Naive thymus-derived CD8-positive, alpha-beta T cell (primary cell): Measurements from ENCODE around the gene ACKR1. TPM values are rescaled to one million over a fixed set of nuclear protein-coding genes. Genes with fewer than 3 reads are reported as not detected.

Experiments used
- ATAC-seq, 2 donors: fragments of 150-1000 bp; cut with Tn5 transposase in 1 of 2; sonication (Bioruptor Pico), chemical (Tn5 transposase) in 1 of 2; 1 replicate in 1 of 2; 2 replicates in 1 of 2; pipeline ENCODE4 v1.10.0; 2021; ENCODE audit warnings: mild to moderate bottlenecking in 2 of 2, moderate library complexity in 2 of 2
- POLR2A ChIA-PET: fragments of 350-600 bp; sonication (Branson Sonifier 250); formaldehyde crosslinking; loops from one replicate; lab custom pipeline; 2021; ENCODE audit warnings: antibody characterized with exemption; lab: Charles Lee
- DNase-seq, 10 donors: peaks; one replicate each; pipeline versions ENCODE4 v3.0.0 to v3.0.0-alpha.2; 2020 to 2022
- H3K27ac Mint-ChIP-seq, 10 donors: one replicate each; pipeline ENCODE4 v1.8.0; 2020 to 2022; ENCODE audit warnings: mild to moderate bottlenecking in 10 of 10, mixed read lengths in 10 of 10, moderate library complexity in 4 of 10, inconsistent platforms in 1 of 10
- H3K27me3 Mint-ChIP-seq, 5 donors: one replicate each; pipeline ENCODE4 v1.8.0; 2021 to 2022; ENCODE audit warnings: mixed read lengths in 5 of 5
- H3K36me3 Mint-ChIP-seq, 3 donors: one replicate each; pipeline ENCODE4 v1.8.0; 2020 to 2022; ENCODE audit warnings: mixed read lengths in 3 of 3, mild to moderate bottlenecking in 2 of 3, inconsistent platforms in 1 of 3
- H3K4me1 Mint-ChIP-seq, 4 donors: one replicate each; pipeline ENCODE4 v1.8.0; 2021 to 2022; ENCODE audit warnings: mixed read lengths in 4 of 4
- H3K4me3 Mint-ChIP-seq, 10 donors: one replicate each; pipeline ENCODE4 v1.8.0; 2020 to 2022; ENCODE audit warnings: mild to moderate bottlenecking in 10 of 10, mixed read lengths in 10 of 10, moderate library complexity in 6 of 10, inconsistent platforms in 1 of 10
- H3K9me3 Mint-ChIP-seq, 9 donors: one replicate each; pipeline ENCODE4 v1.8.0; 2020 to 2022; ENCODE audit warnings: mixed read lengths in 9 of 9, mild to moderate bottlenecking in 3 of 9, inconsistent platforms in 1 of 9, moderate library complexity in 1 of 9
- polyA plus RNA-seq, 3 donors: library from polyadenylated mRNA; unstranded; fragments of 300-500 nt; fragmentation: Illumina TruSeq; gene quantifications; one replicate each; pipeline ENCODE4 v1.2.3, GENCODE V29; 2021
- total RNA-seq, 8 experiments: library from RNA in 2 of 8; stranded (reverse) in 2 of 8; gene quantifications; one replicate each; pipeline ENCODE4 v1.2.3 and lab custom pipeline; 2021 to 2026

ACKR1 gene
- total and polyA plus RNA-seq, 5 experiments from 2014 or later, result not detected

DNA sequence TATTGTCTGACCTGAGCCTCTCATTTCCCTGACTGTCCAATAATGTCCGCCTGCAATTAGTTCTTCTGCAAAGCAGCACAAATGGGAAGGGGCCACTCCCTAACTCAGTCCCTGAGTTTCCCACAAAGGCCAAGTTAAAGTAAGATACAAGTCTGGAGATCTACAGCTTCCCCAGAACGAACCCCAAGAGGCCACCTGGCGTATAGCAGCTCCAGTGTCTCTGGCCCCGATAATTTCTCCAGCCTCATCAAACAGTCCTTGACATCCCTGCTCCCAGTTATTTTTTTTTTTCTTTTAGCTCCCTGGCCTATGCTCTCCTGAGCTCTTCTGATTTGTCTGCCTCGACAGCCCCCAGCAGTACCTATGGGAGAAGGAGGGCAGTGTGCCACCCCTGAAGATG is 8.1 kb upstream of the ACKR1 start:
- Mint-ChIP-seq H3K36me3 (no peaks in the 10 kb centered on the region), H3K27me3 (peaks cover 2 to 27% (median 13%) of the 10 kb centered on the region in 5 donors), H3K9me3 (no peaks in the 10 kb centered on the region)

DNA sequence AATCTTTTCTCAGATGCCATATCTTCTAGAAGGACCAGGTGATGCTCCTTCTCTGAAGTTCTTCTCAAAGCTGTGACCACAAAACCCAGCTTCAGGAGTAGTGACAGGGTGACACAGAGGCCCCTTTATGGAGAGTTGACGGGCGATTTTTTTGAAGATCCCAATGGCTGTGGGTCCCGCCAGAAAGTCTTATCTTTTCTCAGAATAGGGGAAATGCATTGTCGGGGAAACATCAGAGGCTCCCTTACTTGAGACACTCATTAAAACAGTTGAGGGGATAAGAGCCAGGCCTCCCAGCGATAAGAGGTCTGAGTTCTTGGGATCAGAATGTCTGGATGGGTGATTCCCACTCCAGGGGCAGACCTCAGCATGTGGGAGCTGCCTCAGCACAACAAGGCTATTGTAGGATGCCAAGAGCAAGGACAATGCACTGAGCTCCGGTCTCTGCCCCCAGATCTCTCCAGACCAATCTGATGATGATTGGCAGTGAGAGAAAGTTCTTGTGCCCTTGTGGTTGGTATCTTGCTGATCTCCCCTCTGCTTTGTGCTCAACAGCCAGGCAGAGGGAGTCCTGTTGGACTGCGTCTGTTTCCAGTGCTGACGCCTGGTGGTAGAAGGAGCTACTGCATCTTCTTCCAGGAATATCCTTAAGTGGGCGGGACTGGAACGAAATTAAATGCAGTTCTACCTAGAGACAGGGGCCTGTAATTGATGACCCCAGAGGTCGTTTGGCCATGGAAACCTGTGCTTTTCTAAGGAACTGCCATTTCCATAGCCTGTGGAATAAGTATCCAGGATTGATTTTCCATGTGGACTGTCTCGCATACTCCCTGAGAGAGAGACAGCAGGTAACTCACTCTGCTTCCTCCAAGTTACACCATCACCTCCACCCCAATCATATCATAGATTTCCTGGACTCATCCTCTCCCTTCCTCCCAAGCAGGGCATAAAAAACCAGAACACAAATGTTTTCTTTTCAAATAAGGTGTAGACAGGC is 6.8 kb upstream of the ACKR1 start:
- POLR2A ChIA-PET, result no interaction called here
- H3K27me3 Mint-ChIP-seq, result peaks cover 5 to 31% (median 12%) of the 10 kb centered on the region in 5 donors
- no peak overlapping the region for H3K4me3 Mint-ChIP-seq
- H3K4me1 Mint-ChIP-seq, result peaks cover 24 to 38% (median 34%) of the 10 kb centered on the region in 4 donors
- ATAC-seq (peak in 1 of 2 donors; percentile 55), DNase-seq (peak in 5 of 10 donors; percentile 9 to 37 (median 18))
- H3K9me3 Mint-ChIP-seq, result no peaks in the 10 kb centered on the region
- H3K27ac Mint-ChIP-seq, result peak overlapping the region in 1 of 10 donors; percentile 46
- H3K36me3 Mint-ChIP-seq, result no peaks in the 10 kb centered on the region

More for the DNA sequence above, 8.1 kb upstream of the ACKR1 start:
- Mint-ChIP-seq H3K27ac (peak overlapping the region in 1 of 10 donors; percentile 20), H3K4me3 (no peak overlapping the region), H3K4me1 (peaks cover 13 to 26% (median 24%) of the 10 kb centered on the region in 4 donors)
- DNase-seq (no peak), ATAC-seq (no peak)
- POLR2A ChIA-PET, result no interaction called here

DNA sequence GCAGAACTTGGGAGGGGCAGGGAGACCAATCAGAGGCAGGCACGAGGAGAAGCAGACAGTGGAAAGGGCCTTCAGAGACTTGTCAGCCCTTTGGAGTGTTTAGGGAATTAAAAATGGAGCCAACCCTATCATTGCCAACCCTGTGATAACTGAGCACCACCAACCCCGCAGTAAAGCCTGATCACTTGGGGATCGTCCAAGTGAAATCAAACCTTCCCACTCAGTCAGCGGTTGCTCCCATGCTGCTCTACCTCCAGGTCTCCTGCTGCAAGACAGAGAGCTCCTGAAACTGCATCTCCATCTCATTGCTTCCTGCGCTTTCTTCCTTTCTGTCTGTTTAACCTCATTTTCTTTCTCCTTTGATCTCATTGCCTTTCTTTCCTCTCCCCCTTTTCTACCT is 4.8 kb upstream of the ACKR1 start:
- Mint-ChIP-seq H3K27me3 (peaks cover 10 to 42% (median 23%) of the 10 kb centered on the region in 5 donors), H3K9me3 (no peaks in the 10 kb centered on the region), H3K36me3 (no peaks in the 10 kb centered on the region), H3K4me3 (no peak overlapping the region), H3K27ac (peak overlapping the region in 2 of 10 donors; percentile 51 to 67), H3K4me1 (peaks cover 26 to 42% (median 38%) of the 10 kb centered on the region in 4 donors)
- POLR2A ChIA-PET, result interaction anchor here (0.7 kb wide), 1 partner anchor 671 kb away, joined by 3 read pairs; no protein-coding TSS in a partner anchor
- ATAC-seq (no peak), DNase-seq (no peak)

DNA sequence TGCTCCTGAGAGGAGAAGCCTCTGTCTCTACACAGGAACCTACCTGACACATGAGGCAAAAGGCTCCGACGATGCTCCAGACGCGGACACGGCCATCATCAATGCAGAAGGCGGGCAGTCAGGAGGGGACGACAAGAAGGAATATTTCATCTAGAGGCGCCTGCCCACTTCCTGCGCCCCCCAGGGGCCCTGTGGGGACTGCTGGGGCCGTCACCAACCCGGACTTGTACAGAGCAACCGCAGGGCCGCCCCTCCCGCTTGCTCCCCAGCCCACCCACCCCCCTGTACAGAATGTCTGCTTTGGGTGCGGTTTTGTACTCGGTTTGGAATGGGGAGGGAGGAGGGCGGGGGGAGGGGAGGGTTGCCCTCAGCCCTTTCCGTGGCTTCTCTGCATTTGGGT is 3.9 kb upstream of the ACKR1 start:
- POLR2A ChIA-PET, result interaction anchor here (0.7 kb wide), 1 partner anchor 11 kb away, joined by 3 read pairs; no protein-coding TSS in a partner anchor
- peak overlapping the region in 8 of 10 donors; percentile 11 to 75 (median 51) for H3K4me3 Mint-ChIP-seq

DNA sequence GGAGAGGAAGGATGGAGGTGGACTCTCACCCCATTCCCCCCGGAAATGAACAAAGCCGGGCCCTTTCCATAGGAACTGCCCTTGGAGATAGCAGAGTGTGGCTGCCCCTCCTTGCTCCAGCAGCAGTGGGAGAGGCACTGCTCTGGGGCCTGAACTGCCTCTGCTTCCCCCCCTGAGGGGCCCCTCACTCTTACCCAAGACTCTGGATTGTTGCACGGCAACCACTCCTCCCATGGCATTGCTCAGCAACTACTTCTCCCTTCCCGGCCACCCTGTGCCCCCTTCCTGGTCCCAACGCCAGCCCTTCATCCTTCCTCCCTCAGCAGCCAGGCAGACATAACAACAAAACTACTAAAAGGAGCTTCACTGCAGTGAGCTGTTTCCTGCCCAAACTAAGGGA is 3.0 kb upstream of the ACKR1 start:
- ATAC-seq, result no peak
- H3K4me1 Mint-ChIP-seq, result peaks cover 26 to 42% (median 38%) of the 10 kb centered on the region in 4 donors
- H3K4me3 Mint-ChIP-seq, result peak overlapping the region in 7 of 10 donors; percentile 19 to 75 (median 51)
- peaks cover 15 to 50% (median 37%) of the 10 kb centered on the region in 5 donors for H3K27me3 Mint-ChIP-seq
- DNase-seq, result no peak
- peak overlapping the region in 1 of 10 donors; percentile 22 for H3K27ac Mint-ChIP-seq
- no peaks in the 10 kb centered on the region for H3K9me3 Mint-ChIP-seq
- POLR2A ChIA-PET, result no interaction called here
- no peaks in the 10 kb centered on the region for H3K36me3 Mint-ChIP-seq

More for the DNA sequence above, 3.9 kb upstream of the ACKR1 start:
- peaks cover 15 to 48% (median 31%) of the 10 kb centered on the region in 5 donors for H3K27me3 Mint-ChIP-seq
- DNase-seq, result peak in 1 of 10 donors; percentile 22
- no peaks in the 10 kb centered on the region for H3K9me3 Mint-ChIP-seq
- H3K27ac Mint-ChIP-seq, result peak overlapping the region in 1 of 10 donors; percentile 19
- peak in 1 of 2 donors; percentile 61 for ATAC-seq
- H3K4me1 Mint-ChIP-seq, result peaks cover 26 to 42% (median 38%) of the 10 kb centered on the region in 4 donors
- H3K36me3 Mint-ChIP-seq, result no peaks in the 10 kb centered on the region

DNA sequence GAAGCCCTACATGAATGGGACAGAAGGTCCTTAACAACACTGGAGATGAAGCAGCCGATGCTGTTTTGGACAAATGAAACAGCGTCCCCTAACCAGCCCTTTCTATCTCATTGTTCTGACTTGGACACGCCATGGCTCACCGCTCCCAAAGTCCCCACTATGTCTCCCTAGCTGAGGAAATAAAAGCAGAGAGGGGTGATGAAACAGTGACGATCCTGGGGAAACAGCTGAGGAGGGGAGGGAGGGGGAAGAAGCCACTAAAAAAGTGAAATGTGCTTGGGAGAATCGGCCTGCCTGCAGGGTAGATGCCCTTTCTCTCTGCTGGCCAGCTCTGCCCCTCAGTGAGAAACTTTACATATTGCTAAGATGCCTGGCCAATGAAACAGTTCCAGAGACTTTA is 1.1 kb upstream of the ACKR1 start:
- Mint-ChIP-seq H3K9me3 (no peaks in the 10 kb centered on the region), H3K4me1 (peaks cover 26 to 35% (median 31%) of the 10 kb centered on the region in 4 donors), H3K27me3 (peaks cover 13 to 65% (median 44%) of the 10 kb centered on the region in 5 donors), H3K27ac (no peak overlapping the region), H3K36me3 (no peaks in the 10 kb centered on the region), H3K4me3 (no peak overlapping the region)
- DNase-seq (no peak), ATAC-seq (no peak)
- POLR2A ChIA-PET, result no interaction called here

DNA sequence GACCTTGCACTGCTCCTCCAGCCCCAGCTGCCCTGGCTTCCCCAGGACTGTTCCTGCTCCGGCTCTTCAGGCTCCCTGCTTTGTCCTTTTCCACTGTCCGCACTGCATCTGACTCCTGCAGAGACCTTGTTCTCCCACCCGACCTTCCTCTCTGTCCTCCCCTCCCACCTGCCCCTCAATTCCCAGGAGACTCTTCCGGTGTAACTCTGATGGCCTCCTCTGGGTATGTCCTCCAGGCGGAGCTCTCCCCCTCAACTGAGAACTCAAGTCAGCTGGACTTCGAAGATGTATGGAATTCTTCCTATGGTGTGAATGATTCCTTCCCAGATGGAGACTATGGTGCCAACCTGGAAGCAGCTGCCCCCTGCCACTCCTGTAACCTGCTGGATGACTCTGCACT is 550 bp downstream of the ACKR1 start:
- ATAC-seq, result no peak
- Mint-ChIP-seq H3K27ac (peak overlapping the region in 1 of 10 donors; percentile 4), H3K36me3 (no peaks in the 10 kb centered on the region), H3K4me1 (peaks cover 21 to 30% (median 25%) of the 10 kb centered on the region in 4 donors), H3K27me3 (peaks cover 22 to 74% (median 50%) of the 10 kb centered on the region in 5 donors), H3K9me3 (no peaks in the 10 kb centered on the region), H3K4me3 (no peak overlapping the region)
- no peak for DNase-seq
- POLR2A ChIA-PET, result no interaction called here

DNA sequence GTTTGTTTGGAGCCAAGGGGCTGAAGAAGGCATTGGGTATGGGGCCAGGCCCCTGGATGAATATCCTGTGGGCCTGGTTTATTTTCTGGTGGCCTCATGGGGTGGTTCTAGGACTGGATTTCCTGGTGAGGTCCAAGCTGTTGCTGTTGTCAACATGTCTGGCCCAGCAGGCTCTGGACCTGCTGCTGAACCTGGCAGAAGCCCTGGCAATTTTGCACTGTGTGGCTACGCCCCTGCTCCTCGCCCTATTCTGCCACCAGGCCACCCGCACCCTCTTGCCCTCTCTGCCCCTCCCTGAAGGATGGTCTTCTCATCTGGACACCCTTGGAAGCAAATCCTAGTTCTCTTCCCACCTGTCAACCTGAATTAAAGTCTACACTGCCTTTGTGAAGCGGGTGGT is 1.4 kb downstream of the ACKR1 start:
- Mint-ChIP-seq H3K4me1 (peaks cover 15 to 21% (median 19%) of the 10 kb centered on the region in 4 donors), H3K4me3 (no peak overlapping the region), H3K9me3 (no peaks in the 10 kb centered on the region), H3K27ac (no peak overlapping the region), H3K36me3 (no peaks in the 10 kb centered on the region), H3K27me3 (peaks cover 24 to 76% (median 57%) of the 10 kb centered on the region in 5 donors)
- POLR2A ChIA-PET, result no interaction called here
- ATAC-seq (no peak), DNase-seq (no peak)

DNA sequence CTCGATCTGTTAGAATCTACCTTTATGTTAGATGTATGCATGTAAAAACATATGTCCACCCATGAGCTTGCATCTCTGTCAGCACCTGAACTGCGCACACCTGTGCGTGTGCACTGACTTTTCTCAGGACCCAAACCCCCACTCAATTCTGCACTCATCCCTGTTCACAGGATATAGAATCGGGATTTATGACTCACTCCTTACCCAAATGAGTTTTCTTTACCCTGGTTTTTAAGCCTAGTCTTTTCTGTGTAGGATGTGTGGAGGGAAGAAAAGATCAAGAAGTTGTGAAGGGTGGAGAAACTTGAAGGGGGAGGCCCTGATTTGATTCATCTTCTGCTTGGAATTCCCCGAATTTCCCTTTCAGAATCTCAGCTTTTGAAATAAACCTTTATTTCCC is 2.4 kb downstream of the ACKR1 start:
- H3K27me3 Mint-ChIP-seq, result peaks cover 27 to 81% (median 57%) of the 10 kb centered on the region in 5 donors
- no peaks in the 10 kb centered on the region for H3K36me3 Mint-ChIP-seq
- POLR2A ChIA-PET, result no interaction called here
- ATAC-seq (no peak), DNase-seq (no peak)
- no peak overlapping the region for H3K4me3 Mint-ChIP-seq
- H3K27ac Mint-ChIP-seq, result no peak overlapping the region
- no peaks in the 10 kb centered on the region for H3K9me3 Mint-ChIP-seq
- H3K4me1 Mint-ChIP-seq, result peaks cover 8 to 12% (median 9%) of the 10 kb centered on the region in 4 donors

DNA sequence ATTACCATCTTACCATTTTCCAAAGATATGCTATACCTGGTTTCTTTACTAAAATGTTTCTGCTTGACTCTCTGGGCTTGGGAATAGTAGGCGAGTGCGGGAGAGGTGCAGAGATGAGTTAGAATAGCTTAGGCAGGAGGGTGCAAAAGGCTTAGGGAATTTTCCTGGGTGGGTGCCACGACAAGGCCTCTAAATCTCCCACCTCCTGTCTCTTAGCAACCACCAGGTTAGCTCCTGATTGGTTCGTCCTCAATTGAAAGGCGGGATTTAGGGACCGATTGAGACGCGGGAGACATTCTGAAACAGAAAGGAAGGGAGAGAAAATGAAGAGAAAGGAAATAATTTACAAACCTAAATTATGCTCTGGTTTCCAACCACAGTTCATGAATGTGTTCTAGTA is 3.1 kb downstream of the ACKR1 start:
- Mint-ChIP-seq H3K4me3 (no peak overlapping the region), H3K27me3 (peaks cover 28 to 87% (median 59%) of the 10 kb centered on the region in 5 donors), H3K27ac (no peak overlapping the region), H3K4me1 (peaks cover 1 to 5% (median 4%) of the 10 kb centered on the region in 4 donors), H3K9me3 (no peaks in the 10 kb centered on the region), H3K36me3 (no peaks in the 10 kb centered on the region)
- POLR2A ChIA-PET, result no interaction called here
- DNase-seq (no peak), ATAC-seq (no peak)

DNA sequence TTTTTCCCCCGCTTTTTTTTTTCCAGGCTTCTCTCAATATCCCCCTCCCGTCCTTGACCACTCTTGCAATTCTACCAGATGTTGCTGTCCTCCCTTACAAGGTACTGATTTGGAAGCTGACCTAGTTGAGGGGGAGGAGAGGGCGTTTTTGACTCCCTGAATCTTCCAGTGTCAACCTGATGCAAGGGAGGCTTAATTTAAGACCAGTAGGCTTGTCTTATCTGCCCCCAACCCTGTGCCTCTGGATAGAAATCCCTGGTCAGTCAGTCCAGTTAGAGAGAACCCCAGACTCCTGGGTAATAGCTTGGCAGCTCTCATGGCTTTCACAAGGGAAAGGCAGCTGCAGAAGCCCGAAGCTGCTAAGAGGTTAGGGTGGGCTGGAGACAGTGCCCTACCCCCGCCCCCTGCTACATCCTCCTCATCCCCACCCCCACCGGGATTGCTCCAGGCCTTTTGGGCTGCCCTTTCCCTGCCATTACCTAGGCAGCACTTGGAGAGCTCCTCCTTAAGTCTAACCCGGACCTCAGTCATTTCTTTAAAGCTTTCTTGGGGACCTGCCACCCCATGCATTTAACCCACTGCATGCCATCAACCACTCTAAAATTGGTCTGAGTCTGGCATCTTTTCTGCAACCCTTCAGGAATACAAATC is 3.6 kb downstream of the ACKR1 start:
- no peak overlapping the region for H3K4me3 Mint-ChIP-seq
- H3K27me3 Mint-ChIP-seq, result peaks cover 27 to 87% (median 56%) of the 10 kb centered on the region in 5 donors
- H3K4me1 Mint-ChIP-seq, result no peaks in the 10 kb centered on the region
- H3K9me3 Mint-ChIP-seq, result no peaks in the 10 kb centered on the region
- no peak overlapping the region for H3K27ac Mint-ChIP-seq
- ATAC-seq (no peak), DNase-seq (no peak)
- POLR2A ChIA-PET, result no interaction called here
- no peaks in the 10 kb centered on the region for H3K36me3 Mint-ChIP-seq

DNA sequence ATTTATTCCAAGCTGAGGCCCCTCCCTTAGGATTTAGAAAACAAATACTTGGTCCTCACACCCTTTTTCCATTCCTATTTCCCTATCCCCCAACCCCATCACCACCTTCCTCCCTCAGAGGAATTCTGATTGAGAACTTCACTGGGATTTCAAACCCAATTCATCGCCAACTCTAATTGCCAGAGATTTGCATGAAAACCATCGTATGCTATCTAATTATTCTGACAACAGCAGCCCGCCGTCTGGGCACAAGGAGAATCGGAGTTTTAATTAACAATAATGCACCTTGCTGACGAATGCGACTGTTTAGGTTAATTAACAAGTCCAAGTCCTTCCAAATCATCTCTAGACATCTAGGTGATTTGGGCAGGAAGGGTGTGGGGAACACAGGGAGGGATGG is 4.4 kb downstream of the ACKR1 start:
- no peaks in the 10 kb centered on the region for H3K9me3 Mint-ChIP-seq
- H3K4me1 Mint-ChIP-seq, result peaks cover 0 to 3% (median under 1%) of the 10 kb centered on the region in 4 donors
- DNase-seq (no peak), ATAC-seq (no peak)
- no peak overlapping the region for H3K4me3 Mint-ChIP-seq
- H3K27ac Mint-ChIP-seq, result no peak overlapping the region
- H3K27me3 Mint-ChIP-seq, result peaks cover 31 to 86% (median 58%) of the 10 kb centered on the region in 5 donors
- no peaks in the 10 kb centered on the region for H3K36me3 Mint-ChIP-seq
- POLR2A ChIA-PET, result no interaction called here
